Vagina (tissue), 2 donors: Measurements from ENCODE around the gene TSPAN14.

Source experiments
- POLR2A ChIP-seq, 2 donors: fragments of 450-650 bp; IDR thresholded peaks; one replicate each; pipeline ENCODE4 v1.6.1; 2017; ENCODE audit warnings: antibody characterized with exemption in 2 of 2, mild to moderate bottlenecking in 2 of 2, moderate library complexity in 2 of 2
- POLR2AphosphoS5 ChIP-seq, 2 donors: sonication (generic); formaldehyde crosslinking; IDR thresholded peaks; one replicate each; pipeline ENCODE4 v1.9.0; 2017; ENCODE audit warnings: antibody characterized with exemption in 2 of 2, mild to moderate bottlenecking in 2 of 2, low read depth in 1 of 2; ENCODE audit not compliant: insufficient read depth in 1 of 2
- TF ChIP-seq, protein P1 (sequence below), 3 experiments: fragments of 450-650 bp in 2 of 3; fragments of 200-600 bp in 1 of 3; sonication (generic) in 1 of 3; IDR thresholded peaks; one replicate each; pipeline ENCODE4 v1.5.1; 2017 to 2019; ENCODE audit warnings: antibody characterized with exemption in 3 of 3, mild to moderate bottlenecking in 2 of 3, moderate library complexity in 2 of 3

DNA sequence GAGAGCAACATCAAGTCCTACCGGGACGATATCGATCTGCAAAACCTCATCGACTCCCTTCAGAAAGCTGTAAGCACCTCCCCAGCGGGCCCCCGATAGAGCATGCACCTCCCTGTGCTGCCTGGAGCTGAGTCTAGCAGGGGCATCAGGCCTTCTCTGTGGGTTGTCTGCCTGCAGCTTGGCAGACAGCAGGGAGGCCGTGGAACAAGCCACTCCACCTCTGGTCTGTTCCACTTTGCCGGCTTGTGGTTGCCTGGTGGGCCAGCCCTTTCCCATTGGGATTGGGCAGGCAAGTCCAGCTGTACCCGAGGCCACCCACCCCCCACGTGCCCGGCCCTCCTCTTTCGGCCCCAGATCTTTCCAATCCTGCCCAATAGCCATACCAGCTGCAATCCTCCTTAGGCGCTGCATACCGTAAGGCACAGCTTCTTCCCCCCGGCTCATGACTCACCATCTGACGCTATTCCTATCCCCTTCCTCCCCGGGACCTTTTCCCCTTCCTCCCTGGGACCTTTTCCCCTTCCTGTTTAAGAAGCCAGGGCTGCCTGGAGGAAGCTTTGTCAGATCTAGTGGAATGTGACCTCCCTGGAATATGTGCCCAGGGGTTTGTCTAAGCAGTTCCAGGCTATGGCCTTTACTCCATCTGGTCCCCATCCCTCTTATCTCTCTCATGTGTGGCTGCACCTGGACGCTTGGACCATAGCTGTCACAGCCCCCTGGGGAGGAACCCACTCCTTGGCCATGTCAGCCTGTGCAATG, 55.5 kb downstream of the TSPAN14 start:
- TF ChIP-seq POLR2A (IDR thresholded peaks at IDR 0.05) (no peak), POLR2AphosphoS5 (IDR thresholded peaks at IDR 0.05; ENCODE audit: insufficient read depth in 1 of 2, low read depth in 1 of 2) (peak in 1 of 2 donors; percentile 17)
- TF ChIP-seq, protein P1, sequence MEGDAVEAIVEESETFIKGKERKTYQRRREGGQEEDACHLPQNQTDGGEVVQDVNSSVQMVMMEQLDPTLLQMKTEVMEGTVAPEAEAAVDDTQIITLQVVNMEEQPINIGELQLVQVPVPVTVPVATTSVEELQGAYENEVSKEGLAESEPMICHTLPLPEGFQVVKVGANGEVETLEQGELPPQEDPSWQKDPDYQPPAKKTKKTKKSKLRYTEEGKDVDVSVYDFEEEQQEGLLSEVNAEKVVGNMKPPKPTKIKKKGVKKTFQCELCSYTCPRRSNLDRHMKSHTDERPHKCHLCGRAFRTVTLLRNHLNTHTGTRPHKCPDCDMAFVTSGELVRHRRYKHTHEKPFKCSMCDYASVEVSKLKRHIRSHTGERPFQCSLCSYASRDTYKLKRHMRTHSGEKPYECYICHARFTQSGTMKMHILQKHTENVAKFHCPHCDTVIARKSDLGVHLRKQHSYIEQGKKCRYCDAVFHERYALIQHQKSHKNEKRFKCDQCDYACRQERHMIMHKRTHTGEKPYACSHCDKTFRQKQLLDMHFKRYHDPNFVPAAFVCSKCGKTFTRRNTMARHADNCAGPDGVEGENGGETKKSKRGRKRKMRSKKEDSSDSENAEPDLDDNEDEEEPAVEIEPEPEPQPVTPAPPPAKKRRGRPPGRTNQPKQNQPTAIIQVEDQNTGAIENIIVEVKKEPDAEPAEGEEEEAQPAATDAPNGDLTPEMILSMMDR (IDR thresholded peaks at IDR 0.05), result no peak
